Stimulated activated CD8-positive, alpha-beta memory T cell treated with anti-CD3 and anti-CD28 coated beads, Interleukin-2, amount 100 ng/mL, for 48 hours (primary cell): ENCODE data around the gene KRTAP22-1.

Source experiments
- DNase-seq, 2 donors: peaks; one replicate each; pipeline ENCODE4 v3.0.0-alpha.2; 2020; ENCODE audit warnings: low read depth in 2 of 2

The KRTAP22-1 gene

DNA sequence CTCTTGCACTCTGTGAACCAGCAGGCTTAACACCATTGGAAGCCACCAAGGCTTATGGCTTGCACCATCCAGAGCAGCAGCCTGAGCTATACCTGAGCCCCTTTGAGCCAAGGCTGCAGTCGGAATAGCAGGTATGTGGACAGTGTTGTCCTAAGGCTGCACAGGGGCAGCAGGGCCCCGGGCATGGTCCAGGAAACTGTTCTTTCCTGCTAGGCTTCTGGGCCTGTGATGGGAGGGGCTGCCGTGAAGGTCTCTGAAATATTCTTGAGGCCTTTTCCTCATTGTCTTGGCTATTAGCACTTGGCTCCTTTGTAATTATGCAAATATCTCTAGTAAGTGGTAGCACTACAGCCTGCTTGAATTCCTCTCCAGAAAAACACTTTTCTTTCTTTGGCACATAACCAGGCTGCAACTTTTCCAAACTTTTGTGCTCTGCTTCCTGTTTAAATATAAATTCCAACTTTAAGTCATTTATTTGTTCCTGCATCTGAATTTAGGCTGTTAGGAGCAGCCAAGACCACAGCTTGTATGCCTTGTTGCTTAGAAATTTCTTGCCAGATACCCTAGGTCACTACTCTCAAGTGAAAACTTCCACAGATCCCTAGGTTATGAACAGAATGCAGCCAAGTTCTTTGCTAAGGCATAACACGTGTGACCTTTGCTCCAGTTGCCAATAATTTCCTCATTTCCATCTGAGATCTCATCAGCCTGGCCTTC is 24.7 kb downstream of the KRTAP22-1 start:
- no peak for DNase-seq

DNA sequence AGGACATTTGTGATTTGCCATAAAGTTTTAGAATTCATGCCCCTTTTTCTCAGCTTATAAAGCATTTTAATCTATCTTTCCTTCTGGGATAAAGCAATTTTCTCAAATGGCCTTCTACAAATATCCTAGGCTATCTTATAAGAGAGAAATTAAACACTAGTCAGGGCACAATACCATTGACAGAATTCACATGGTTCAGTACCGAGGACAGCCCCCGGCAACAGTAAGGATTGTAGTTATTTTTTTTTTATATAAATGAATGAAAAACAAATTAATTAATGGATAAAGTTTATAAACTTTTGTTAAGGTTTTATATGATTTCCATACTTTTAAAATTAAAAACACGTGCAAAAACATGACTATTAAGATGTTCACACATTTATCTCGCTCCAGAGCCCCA is 27.2 kb downstream of the KRTAP22-1 start:
- DNase-seq: no peak

DNA sequence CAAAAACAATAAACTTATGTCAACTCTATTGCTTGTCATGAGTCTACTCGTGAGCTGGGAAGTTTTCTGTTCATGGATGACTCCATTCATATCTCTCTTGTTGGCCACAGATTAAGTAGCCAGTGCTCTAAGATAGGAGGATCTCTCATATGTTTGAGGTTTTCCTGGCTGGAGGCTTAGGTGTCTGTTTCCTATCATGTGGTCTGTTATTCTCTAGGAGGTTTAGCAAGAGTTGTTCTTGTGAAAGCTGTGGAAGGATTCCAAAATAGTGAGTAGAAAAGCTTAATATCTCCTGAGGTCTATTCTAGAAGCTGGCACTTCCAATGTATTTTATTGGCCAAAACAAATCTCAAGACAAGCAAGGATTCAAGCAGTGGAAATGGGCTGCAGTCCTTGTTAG is 28.3 kb downstream of the KRTAP22-1 start:
- DNase-seq: no peak

DNA sequence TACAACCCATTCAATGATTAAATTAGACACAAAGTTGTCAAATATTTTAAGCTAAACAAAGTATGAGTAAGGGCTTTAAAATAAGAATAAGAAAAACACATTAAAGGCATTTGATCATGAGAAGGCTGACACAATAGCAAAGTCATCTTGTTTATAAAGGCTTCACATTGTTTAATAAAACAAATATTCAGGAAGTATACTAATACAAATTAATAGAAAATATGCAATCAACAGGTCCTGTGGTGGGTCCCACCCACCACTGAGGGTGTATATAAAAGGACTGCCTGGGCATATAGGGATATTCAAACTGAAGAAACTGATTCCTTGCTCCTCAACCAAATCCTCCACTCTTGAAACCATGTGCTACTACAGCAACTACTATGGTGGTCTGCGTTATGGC is 34.0 kb downstream of the KRTAP22-1 start, which contains the start of gene KRTAP20-2:
Gene KRTAP20-2, plus strand, starts transcription at position 301 of the 400 bp plus-strand sequence. Its CDS starts 58 bp downstream, at position 359.
- no peak for DNase-seq

DNA sequence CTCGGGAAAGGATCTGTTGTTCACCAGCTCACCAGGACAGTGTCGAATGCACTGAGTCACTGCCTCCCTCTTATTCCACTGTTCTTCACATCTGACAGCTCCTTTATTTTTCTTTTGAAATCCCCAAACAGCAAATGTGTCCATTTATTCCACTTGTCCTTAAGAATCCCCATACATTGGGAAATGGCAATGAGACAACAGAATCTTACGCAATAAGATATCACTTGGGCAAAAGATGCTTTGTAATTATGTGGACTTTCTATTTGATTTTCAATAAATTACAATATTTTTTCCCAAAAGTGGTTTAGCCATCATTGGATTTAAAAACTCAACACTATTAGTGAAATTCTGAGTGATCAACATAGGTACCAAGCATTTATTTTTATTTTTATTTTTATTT is 37.8 kb downstream of the KRTAP22-1 start:
- no peak for DNase-seq

DNA sequence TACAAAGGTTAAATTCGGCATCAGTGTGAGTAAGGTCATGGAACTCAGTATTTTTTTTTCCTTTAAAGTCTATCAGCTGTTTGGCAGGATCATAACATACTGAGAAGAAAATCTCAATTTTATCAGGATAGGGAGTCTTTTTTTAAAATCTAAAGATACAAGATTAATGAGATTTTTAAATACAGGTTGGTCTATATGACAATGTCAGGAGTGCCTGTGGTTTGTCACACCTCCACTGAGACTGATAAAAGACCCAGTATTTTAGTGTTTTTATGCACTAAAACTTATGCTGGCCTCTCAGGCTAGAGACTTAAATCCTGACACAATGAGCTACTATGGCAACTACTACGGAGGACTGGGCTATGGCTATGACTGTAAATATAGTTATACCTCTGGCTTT is 41.7 kb downstream of the KRTAP22-1 start, which contains the start of gene KRTAP20-3:
Gene KRTAP20-3, plus strand, starts transcription at position 301 of the 400 bp plus-strand sequence.
- no peak for DNase-seq

DNA sequence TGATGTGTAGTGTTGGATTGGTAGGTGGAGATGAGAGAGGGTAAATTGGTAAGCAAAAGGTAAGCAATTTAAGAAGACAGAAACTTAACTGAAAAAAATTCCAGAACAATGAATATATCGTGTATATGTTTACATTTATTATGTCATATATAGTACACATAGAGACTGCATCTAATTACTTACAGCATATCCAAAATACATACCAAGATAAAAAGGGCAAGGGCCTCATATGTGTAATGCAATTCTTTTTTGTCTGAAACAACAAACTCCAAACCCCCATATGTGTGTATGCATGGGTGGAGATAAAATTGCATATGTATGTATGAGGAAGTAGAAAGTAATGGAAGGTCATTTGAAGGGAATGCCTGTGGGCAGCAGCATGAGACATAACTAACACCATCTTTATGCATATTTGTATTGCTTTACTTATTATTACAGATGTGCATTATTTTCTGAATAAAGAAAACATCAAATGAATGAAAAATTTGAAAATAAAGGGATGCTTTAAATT is 46.1 kb downstream of the KRTAP22-1 start:
- DNase-seq: no peak
